COLO668 (cell line): ENCODE measurements around the gene ZCCHC24.

Experiments used
- DNase-seq: peaks from one replicate; lab custom pipeline; 2025; ENCODE audit not compliant: unreplicated experiment; lab: John Stamatoyannopoulos, UW

The ZCCHC24 gene

GRCh38 chr10:79372871-79373270, 72.6 kb downstream of the ZCCHC24 start:
- no peak for DNase-seq

- DNase-seq = no peak
These were observed 77.8 kb downstream of the ZCCHC24 start for GRCh38 chr10:79367426-79368189.

- no peak for DNase-seq
These were observed 83.6 kb downstream of the ZCCHC24 start for GRCh38 chr10:79361726-79362397.

GRCh38 chr10:79360499-79361342, 84.7 kb downstream of the ZCCHC24 start:
- no peak for DNase-seq

GRCh38 chr10:79359816-79360498, 85.5 kb downstream of the ZCCHC24 start:
- DNase-seq = no peak

- DNase-seq = peak; percentile 50
These were observed 86.6 kb downstream of the ZCCHC24 start for GRCh38 chr10:79358811-79359210.

- no peak for DNase-seq
These were observed 88.2 kb downstream of the ZCCHC24 start for GRCh38 chr10:79357180-79357579.

GRCh38 chr10:79356104-79356503, 89.3 kb downstream of the ZCCHC24 start:
- no peak for DNase-seq

- DNase-seq = no peak
These were observed 89.9 kb downstream of the ZCCHC24 start for GRCh38 chr10:79355420-79356017.

GRCh38 chr10:79354615-79355014, 90.8 kb downstream of the ZCCHC24 start:
- no peak for DNase-seq

GRCh38 chr10:79354141-79354540, 91.3 kb downstream of the ZCCHC24 start:
- DNase-seq = no peak

- DNase-seq = no peak
These were observed 91.7 kb downstream of the ZCCHC24 start for GRCh38 chr10:79353726-79354125.

GRCh38 chr10:79353000-79353406, 92.4 kb downstream of the ZCCHC24 start:
- DNase-seq = no peak

- no peak for DNase-seq
These were observed 93.2 kb downstream of the ZCCHC24 start for GRCh38 chr10:79352035-79352877.

GRCh38 chr10:79351332-79351731, 94.1 kb downstream of the ZCCHC24 start:
- no peak for DNase-seq

- DNase-seq = no peak
These were observed 94.8 kb downstream of the ZCCHC24 start for GRCh38 chr10:79350407-79351154.

GRCh38 chr10:79349766-79350406, 95.5 kb downstream of the ZCCHC24 start:
- no peak for DNase-seq

GRCh38 chr10:79349072-79349491, 96.3 kb downstream of the ZCCHC24 start:
- no peak for DNase-seq

GRCh38 chr10:79348640-79348988, 96.8 kb downstream of the ZCCHC24 start:
- no peak for DNase-seq
